Measurements from ENCODE around the gene CCDC93. TPM values are rescaled to one million over a fixed set of nuclear protein-coding genes. Genes with fewer than 3 reads are reported as not detected.

Gene CCDC93
- total RNA-seq, 4 donors from 2014 or later = 41.6 to 450 (median 80.7) TPM

GRCh38 chr2:117967977-117968718 is 45.7 kb downstream of the CCDC93 start:
- no peak for TF ChIP-seq POLR2A (IDR thresholded peaks at IDR 0.05)
- no peak for TF ChIP-seq CTCF (IDR thresholded peaks at IDR 0.05)
- no peak for TF ChIP-seq EP300 (IDR thresholded peaks at IDR 0.05; ENCODE audit: low read depth)
- no peak for TF ChIP-seq POLR2AphosphoS5 (IDR thresholded peaks at IDR 0.05)
- in situ Hi-C loops (cut with MboI; ENCODE audit: low pct_ligation_motif_present in 1 of 4, low pct_unique_long_range_greater_than_20kb in 1 of 4, low sequenced_read_pairs in 3 of 4) = no loop called here
- H3K27ac ChIP-seq = no peak overlapping the region
- no peaks in the 10 kb centered on the region for H3K9me3 ChIP-seq
- intact Hi-C loops (cut with DNase I; ENCODE audit: low total_unique reads) = no loop called here
- no peaks in the 10 kb centered on the region for H3K27me3 ChIP-seq
- DNase-seq = no peak
- no peaks in the 10 kb centered on the region for H3K4me1 ChIP-seq
- WGBS, 2 donors (ENCODE audit: low coverage in 1 of 2) = 70 to 80% methylated on average over 4 of the region's 4 CpGs
- H3K4me3 ChIP-seq = no peak overlapping the region
- peaks cover 0 to 25% (median 12%) of the 10 kb centered on the region in 4 donors for H3K36me3 ChIP-seq

- DNase-seq = no peak
- WGBS, 2 donors (ENCODE audit: low coverage in 1 of 2) = 93 to 100% methylated on average over 1 of the region's 1 CpG
- no peaks in the 10 kb centered on the region for H3K9me3 ChIP-seq
- H3K27me3 ChIP-seq = no peaks in the 10 kb centered on the region
- in situ Hi-C loops (cut with MboI; ENCODE audit: low pct_ligation_motif_present in 1 of 4, low pct_unique_long_range_greater_than_20kb in 1 of 4, low sequenced_read_pairs in 3 of 4) (no loop called here), intact Hi-C loops (cut with DNase I; ENCODE audit: low total_unique reads) (no loop called here)
- no peak overlapping the region for H3K27ac ChIP-seq
- peaks cover 8 to 37% (median 20%) of the 10 kb centered on the region in 4 donors for H3K4me1 ChIP-seq
- no peak for TF ChIP-seq EP300 (IDR thresholded peaks at IDR 0.05; ENCODE audit: low read depth)
- TF ChIP-seq CTCF (IDR thresholded peaks at IDR 0.05) = no peak
- no peak for TF ChIP-seq POLR2A (IDR thresholded peaks at IDR 0.05)
- TF ChIP-seq POLR2AphosphoS5 (IDR thresholded peaks at IDR 0.05) = no peak
- peaks cover 0 to 11% (median 0%) of the 10 kb centered on the region in 4 donors for H3K36me3 ChIP-seq
- H3K4me3 ChIP-seq = no peak overlapping the region
Observed at GRCh38 chr2:117963446-117963845, 50.4 kb downstream of the CCDC93 start.

GRCh38 chr2:117961201-117961600 is 52.7 kb downstream of the CCDC93 start:
- WGBS, 2 donors (ENCODE audit: low coverage in 1 of 2) = 43 to 69% methylated on average over 3 of the region's 3 CpGs
- intact Hi-C loops (cut with DNase I; ENCODE audit: low total_unique reads) = no loop called here

GRCh38 chr2:117960231-117960630 is 53.6 kb downstream of the CCDC93 start:
- WGBS, 2 donors (ENCODE audit: low coverage in 1 of 2) = 47 to 57% methylated on average over 3 to 4 of the region's 4 CpGs
- Histone ChIP-seq H3K36me3 (peaks cover 0 to 27% (median 6%) of the 10 kb centered on the region in 4 donors), H3K4me3 (no peak overlapping the region), H3K27ac (peak overlapping the region in 3 of 4 donors; percentile 55 to 58 (median 58)), H3K27me3 (no peaks in the 10 kb centered on the region), H3K9me3 (no peaks in the 10 kb centered on the region), H3K4me1 (peaks cover 8 to 43% (median 25%) of the 10 kb centered on the region in 4 donors)
- in situ Hi-C loops (cut with MboI; ENCODE audit: low pct_ligation_motif_present in 1 of 4, low pct_unique_long_range_greater_than_20kb in 1 of 4, low sequenced_read_pairs in 3 of 4) = no loop called here
- peak; percentile 12 for DNase-seq
- no peak for TF ChIP-seq CTCF (IDR thresholded peaks at IDR 0.05)
- no peak for TF ChIP-seq POLR2A (IDR thresholded peaks at IDR 0.05)
- intact Hi-C loops (cut with DNase I; ENCODE audit: low total_unique reads) = no loop called here

More at GRCh38 chr2:117961201-117961600, 52.7 kb downstream of the CCDC93 start:
- H3K4me3 ChIP-seq = no peak overlapping the region
- peaks cover 8 to 43% (median 25%) of the 10 kb centered on the region in 4 donors for H3K4me1 ChIP-seq
- no peak for DNase-seq
- TF ChIP-seq POLR2A (IDR thresholded peaks at IDR 0.05) (no peak), CTCF (IDR thresholded peaks at IDR 0.05) (no peak), EP300 (IDR thresholded peaks at IDR 0.05; ENCODE audit: low read depth) (no peak)
- in situ Hi-C loops (cut with MboI; ENCODE audit: low pct_ligation_motif_present in 1 of 4, low pct_unique_long_range_greater_than_20kb in 1 of 4, low sequenced_read_pairs in 3 of 4) = no loop called here
- H3K27ac ChIP-seq = peak overlapping the region; percentile 33 to 58 (median 56)
- no peaks in the 10 kb centered on the region for H3K9me3 ChIP-seq
- peaks cover 0 to 22% (median 3%) of the 10 kb centered on the region in 4 donors for H3K36me3 ChIP-seq
- no peaks in the 10 kb centered on the region for H3K27me3 ChIP-seq
